MM.1S (cell line): Measurements from ENCODE around the gene NACAD.

ENCODE experiments used
- CTCF ChIP-seq: fragments of 300-600 bp; sonication (generic); IDR thresholded peaks from 2 replicates; pipeline ENCODE4 v1.5.1; 2016; ENCODE audit warnings: antibody characterized with exemption, low read length, mixed read lengths
- EZH2 ChIP-seq: fragments of 300-600 bp; sonication (generic); optimal IDR thresholded peaks from 2 replicates; pipeline ENCODE3; 2017; ENCODE audit warnings: low read depth, mild to moderate bottlenecking, antibody characterized with exemption, low read length, mixed read lengths

GRCh38 chr7:45111298-45112223, 22.8 kb upstream of the NACAD start, which contains the start of gene TBRG4:
- TF ChIP-seq CTCF (peak; percentile 44), EZH2 (no peak)
